Erythroblast (primary cell): ENCODE results near the gene ADAMTS4.

Experiments
- GATA1 ChIP-seq: IDR thresholded peaks from 2 replicates; pipeline ENCODE4 v1.6.1; 2011; ENCODE audit warnings: low read depth, mild to moderate bottlenecking, control low read depth, low read length, moderate library complexity
- POLR2A ChIP-seq: IDR thresholded peaks from 2 replicates; pipeline ENCODE4 v1.6.1; 2011; ENCODE audit warnings: mild to moderate bottlenecking, low read length

DNA sequence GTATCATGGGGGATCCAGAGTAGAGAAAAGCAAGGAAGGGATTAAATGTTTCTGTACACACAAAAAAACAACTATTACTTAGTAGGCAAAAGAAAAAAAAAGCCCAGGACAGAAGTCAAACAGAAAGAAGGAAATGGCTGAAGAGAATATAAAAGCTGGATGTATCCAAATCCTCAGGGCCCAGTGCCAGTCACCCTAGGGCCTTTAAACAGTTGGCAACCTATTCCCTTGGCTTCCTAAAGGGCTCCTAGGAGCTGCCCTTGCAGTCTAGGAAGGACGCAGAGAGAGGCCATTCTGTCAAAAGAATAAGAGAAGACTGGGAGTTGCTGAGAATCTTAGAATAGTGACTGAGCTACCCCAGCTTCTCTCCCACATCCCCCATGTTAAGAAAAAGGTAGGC, 26.5 kb downstream of the ADAMTS4 start:
- TF ChIP-seq POLR2A (no peak), GATA1 (no peak)
